CD4-positive, alpha-beta T cell treated with Interferon alpha-2 for 1 hour (primary cell): Measurements from ENCODE around the gene RABL3.
"Not testable (repeated sequence)": the region's sequence is repeated elsewhere in the genome, so short reads cannot be mapped to it uniquely, and the experiment has no call there.

Experiments used
- DNase-seq, 2 donors: peaks; one replicate each; pipeline ENCODE4 v3.0.0-alpha.2; 2020 to 2022

RABL3 gene

GRCh38 chr3:120642368-120642948 is 99.9 kb downstream of the RABL3 start:
- DNase-seq, result no peak

GRCh38 chr3:120641696-120642246 is 100.5 kb downstream of the RABL3 start:
- no peak for DNase-seq

DNA sequence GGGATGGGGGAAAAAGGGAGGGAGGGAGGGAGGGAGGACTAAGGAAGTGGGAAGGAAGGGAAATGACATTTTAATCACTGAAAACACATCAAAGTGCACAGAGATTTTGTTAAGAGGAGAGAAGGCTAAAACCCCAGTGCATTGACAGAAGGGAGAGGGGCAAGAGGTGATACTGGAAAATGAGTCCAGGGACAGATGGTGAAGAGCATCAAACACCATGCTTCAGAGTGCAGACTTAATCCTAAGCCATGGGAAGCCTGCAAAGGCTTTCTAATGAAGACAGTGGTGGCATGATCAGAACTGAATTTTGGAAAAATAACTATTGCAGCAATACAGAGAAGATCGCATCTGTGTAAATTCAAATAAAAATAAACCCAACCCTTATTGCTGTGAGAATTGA is 102.1 kb downstream of the RABL3 start:
- DNase-seq, result no peak

DNA sequence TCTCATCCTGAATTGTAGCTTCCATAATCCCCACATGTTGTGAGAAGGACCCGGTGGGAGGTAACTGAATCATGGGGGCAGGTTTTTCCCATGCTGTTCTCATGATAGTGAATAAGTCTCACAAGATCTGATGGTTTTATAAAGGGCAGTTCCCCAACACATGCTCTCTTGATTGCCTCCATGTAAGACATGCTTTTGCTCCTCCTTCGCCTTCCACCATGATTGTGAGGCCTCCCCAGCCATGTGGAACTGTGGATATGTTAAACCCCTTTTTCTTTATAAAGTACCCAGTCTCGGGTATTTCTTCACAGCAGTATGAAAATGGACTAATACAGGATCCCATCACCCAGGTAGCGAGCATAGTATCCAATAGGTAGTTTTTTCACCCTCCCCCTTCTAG is 103.5 kb downstream of the RABL3 start:
- DNase-seq, result not testable (repeated sequence)

GRCh38 chr3:120637851-120638559 is 104.3 kb downstream of the RABL3 start:
- DNase-seq, result no peak

GRCh38 chr3:120636795-120637401 is 105.4 kb downstream of the RABL3 start:
- DNase-seq, result no peak
